HG02884 (cell line): ENCODE measurements around the gene NRGN.

Experiments
- ATAC-seq: cut with Tn5 transposase; IDR thresholded peaks from one replicate; pipeline ENCODE4 v1.9.1; 2021; ENCODE audit warnings: mild to moderate bottlenecking, moderate library complexity; ENCODE audit not compliant: unreplicated experiment

The NRGN gene

GRCh38 chr11:124778281-124778680 lies 38.5 kb downstream of the NRGN start:
- ATAC-seq = no peak

DNA sequence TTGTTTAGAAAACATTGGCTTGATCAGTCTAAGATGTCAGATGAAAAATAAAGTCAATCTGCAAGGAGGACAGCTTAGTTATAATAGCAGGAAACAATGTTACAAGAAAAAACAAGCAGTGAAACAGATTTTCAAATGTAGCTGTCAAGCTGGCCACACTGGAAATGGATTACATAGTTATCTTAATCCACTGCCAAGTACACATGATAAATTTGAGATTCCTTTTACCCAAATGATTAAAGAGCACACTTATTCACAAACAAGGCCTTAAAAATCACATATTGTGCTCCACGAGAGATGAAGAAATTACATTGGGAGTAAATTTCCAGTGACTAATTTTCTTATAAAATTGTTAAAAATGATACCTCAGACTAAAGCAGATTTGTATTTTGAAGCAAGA lies 39.8 kb downstream of the NRGN start:
- no peak for ATAC-seq

DNA sequence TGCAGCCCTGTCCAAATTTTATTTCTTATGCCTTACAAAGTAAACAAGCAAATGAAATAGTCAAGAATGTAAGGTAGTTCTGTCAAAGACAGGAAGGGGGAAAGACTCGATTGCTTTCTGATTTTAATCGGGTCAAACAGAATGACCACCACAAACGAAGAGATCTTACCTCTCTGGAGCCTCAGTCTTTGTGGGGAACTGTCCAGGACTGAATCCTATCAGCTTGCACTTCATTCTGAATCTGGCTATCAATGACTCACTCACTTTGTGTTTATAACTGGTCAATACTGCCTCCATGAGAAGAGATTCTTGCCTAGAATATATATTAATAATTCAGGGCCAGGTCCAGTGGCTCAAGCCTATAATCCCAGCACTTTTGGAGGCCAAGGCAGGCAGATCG lies 43.3 kb downstream of the NRGN start:
- no peak for ATAC-seq

- ATAC-seq = no peak
These were observed 44.3 kb downstream of the NRGN start for GRCh38 chr11:124784051-124784450.

- no peak for ATAC-seq
These were observed 48.8 kb downstream of the NRGN start for GRCh38 chr11:124788521-124788920.

GRCh38 chr11:124791626-124792341 lies 52.0 kb downstream of the NRGN start:
- ATAC-seq = peak; percentile 50

GRCh38 chr11:124793466-124794278 lies 53.9 kb downstream of the NRGN start:
- peak; percentile 69 for ATAC-seq

- no peak for ATAC-seq
These were observed 56.6 kb downstream of the NRGN start for GRCh38 chr11:124796312-124796711.
